DOHH2 (cell line): ENCODE data around the gene ERAL1.

ENCODE experiments used
- EZH2phosphoT487 ChIP-seq: fragments of 200-600 bp; sonication (generic); IDR thresholded peaks from 2 replicates; pipeline ENCODE4 v1.6.1; 2017; ENCODE audit warnings: borderline replicate concordance, mild to moderate bottlenecking, antibody characterized with exemption, low read length, moderate library complexity, mixed read lengths
- TF ChIP-seq, protein P1 (sequence below): fragments of 200-600 bp; sonication (generic); IDR thresholded peaks from one replicate; pipeline ENCODE4 v1.5.1; 2014; ENCODE audit warnings: antibody characterized with exemption, mild to moderate bottlenecking, low read depth, low read length; ENCODE audit not compliant: poor library complexity, severe bottlenecking

- TF ChIP-seq, protein P1, sequence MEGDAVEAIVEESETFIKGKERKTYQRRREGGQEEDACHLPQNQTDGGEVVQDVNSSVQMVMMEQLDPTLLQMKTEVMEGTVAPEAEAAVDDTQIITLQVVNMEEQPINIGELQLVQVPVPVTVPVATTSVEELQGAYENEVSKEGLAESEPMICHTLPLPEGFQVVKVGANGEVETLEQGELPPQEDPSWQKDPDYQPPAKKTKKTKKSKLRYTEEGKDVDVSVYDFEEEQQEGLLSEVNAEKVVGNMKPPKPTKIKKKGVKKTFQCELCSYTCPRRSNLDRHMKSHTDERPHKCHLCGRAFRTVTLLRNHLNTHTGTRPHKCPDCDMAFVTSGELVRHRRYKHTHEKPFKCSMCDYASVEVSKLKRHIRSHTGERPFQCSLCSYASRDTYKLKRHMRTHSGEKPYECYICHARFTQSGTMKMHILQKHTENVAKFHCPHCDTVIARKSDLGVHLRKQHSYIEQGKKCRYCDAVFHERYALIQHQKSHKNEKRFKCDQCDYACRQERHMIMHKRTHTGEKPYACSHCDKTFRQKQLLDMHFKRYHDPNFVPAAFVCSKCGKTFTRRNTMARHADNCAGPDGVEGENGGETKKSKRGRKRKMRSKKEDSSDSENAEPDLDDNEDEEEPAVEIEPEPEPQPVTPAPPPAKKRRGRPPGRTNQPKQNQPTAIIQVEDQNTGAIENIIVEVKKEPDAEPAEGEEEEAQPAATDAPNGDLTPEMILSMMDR, result no peak
- no peak for TF ChIP-seq EZH2phosphoT487
Measured at GRCh38 chr17:28889996-28890395, 35.2 kb downstream of the ERAL1 start.
